Fibroblast of skin of scalp (primary cell): ENCODE results near the gene NLGN1.

Experiments used
- DNase-seq: peaks from one replicate; pipeline ENCODE4 v3.0.0-alpha.2; 2013

The NLGN1 gene

DNA sequence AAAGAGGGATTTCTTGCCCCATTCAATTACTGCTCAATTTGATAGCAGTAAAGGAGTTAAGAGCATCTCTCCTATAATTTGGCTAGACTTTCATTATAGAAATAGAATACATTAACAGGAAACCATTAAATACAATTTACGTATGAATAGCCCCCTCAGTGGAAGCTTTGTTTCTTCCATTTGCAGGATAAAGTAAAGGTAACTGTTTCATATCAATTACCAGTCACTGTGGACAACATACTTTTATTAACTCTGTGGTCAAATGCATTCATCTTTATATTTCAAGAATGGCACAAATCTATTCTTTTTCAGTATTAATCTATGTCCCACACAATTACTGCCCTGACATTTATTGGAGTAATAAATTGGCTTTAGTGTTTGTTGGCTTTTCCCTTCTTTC lies 613.4 kb downstream of the NLGN1 start:
- no peak for DNase-seq

- peak; percentile 66 for DNase-seq
Observed at GRCh38 chr3:174016186-174016585, 618.6 kb downstream of the NLGN1 start.

DNA sequence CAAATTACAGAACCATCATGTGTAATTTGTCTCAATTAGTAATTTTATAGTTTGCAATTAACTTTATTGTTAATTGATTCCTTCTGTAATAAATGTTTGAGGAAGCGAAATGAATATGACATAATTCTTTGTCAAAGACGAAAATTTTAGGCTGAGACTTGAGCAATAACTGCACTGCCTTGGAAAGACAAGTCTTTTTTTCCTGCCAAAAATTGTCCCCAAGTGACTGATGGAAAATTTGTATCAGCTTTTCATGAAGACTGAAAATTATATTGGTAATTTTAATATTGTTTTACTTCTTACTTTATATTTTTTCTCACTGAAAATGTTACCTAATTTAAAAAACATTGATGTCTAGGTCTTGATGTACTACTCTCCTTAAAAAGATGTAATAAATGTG lies 622.6 kb downstream of the NLGN1 start:
- DNase-seq: no peak

DNA sequence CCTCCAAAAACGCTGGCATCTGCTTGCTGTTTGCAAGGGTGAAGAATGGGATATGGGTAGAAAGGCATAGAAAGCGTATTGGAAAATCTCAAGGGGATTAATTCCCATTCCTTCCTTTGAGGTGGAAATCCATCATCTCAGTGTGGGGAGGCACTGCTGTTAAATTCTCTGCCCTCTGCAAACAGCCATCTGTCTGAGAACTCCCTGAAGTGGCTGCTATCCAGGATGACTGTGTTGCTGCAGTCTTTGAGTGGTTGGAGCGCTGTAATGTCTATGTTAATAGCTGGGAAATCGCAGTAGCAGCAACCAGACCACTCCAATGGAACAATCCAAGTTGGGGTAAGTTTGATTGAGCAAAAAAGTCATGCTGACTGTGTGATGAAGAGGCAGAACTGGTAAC lies 625.9 kb downstream of the NLGN1 start:
- DNase-seq: peak; percentile 4

DNA sequence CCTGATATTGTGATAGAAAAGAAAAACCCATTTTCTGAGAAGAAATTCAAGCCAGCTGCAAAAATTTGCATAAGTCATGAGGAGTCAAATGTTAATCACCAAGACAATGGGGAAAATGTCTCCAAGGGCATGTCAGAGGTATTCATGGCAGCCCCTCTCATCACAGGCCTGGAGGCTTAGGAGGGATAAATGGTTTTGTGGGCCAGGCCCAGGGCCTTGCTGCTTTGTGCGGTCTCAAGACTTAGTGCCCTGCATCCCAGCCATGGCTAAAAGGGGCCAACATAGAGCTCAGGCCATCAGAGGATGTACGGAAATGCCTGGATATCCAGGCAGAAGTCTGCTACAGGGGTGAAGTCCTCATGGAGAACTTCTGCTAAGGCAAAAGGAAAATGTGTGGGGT lies 631.1 kb downstream of the NLGN1 start:
- DNase-seq: no peak

GRCh38 chr3:174035328-174035886 lies 637.9 kb downstream of the NLGN1 start:
- DNase-seq: no peak

GRCh38 chr3:174046311-174046710 lies 648.8 kb downstream of the NLGN1 start:
- DNase-seq: no peak

DNA sequence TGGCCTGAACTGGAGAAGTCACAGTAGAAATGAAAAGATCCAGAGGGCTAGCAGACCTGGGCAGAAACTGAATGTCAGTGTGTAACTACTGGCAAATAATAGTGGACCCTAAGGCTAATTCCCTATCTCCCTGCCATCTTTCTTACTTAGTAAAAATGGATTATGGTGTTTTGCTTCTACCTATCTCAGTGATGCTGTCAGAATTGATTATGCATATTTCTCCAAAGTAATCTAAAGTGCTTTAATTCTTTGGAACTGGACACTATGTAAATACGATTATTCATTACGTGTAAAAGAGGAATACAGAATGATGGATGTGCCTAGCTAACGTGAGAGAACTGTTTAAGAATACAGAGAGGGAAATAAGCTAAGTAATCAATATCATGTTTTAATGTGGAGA lies 651.9 kb downstream of the NLGN1 start:
- no peak for DNase-seq

GRCh38 chr3:174051191-174051590 lies 653.6 kb downstream of the NLGN1 start:
- no peak for DNase-seq

DNA sequence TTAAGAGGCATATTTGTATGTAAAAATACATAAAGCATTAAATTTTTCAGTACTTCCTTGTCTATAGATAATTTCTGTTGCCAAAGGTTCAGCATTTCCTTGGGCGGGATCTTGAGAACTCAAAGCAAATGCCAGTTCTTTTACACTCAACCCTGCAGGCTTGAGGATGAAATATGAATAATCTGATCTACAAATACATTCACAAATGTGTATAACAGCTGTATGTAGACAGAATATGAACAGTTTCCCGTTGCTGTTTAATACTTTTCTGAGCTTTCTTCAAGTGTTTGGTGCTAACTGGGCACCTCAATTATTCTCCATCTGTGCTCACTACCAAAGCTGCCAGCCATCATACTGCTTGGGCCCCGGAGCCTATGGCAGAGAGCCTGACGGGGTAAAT lies 661.3 kb downstream of the NLGN1 start:
- DNase-seq: no peak

GRCh38 chr3:174060431-174060830 lies 662.9 kb downstream of the NLGN1 start:
- DNase-seq: no peak

- DNase-seq: no peak
Observed at GRCh38 chr3:174061162-174061561, 663.6 kb downstream of the NLGN1 start.

DNA sequence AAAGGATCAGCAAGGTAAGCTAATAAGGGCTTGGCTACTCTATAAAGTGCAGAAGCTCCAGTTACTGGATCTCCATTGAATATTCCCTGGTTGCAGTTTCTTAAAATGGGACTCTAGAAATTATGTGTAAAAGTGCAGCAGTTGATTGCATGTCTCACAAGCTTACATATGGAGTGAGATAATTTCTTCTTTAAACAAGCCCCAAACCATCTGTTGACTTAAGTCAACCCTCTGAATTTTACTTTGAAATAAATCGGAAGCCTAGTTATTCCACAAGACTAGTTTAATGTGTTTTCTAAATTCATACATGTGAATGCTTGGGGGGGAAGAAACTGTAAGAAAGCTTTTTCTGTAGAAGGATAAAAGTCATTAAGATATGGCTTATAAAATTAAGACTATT lies 664.2 kb downstream of the NLGN1 start:
- no peak for DNase-seq

GRCh38 chr3:174062923-174063322 lies 665.4 kb downstream of the NLGN1 start:
- no peak for DNase-seq

DNA sequence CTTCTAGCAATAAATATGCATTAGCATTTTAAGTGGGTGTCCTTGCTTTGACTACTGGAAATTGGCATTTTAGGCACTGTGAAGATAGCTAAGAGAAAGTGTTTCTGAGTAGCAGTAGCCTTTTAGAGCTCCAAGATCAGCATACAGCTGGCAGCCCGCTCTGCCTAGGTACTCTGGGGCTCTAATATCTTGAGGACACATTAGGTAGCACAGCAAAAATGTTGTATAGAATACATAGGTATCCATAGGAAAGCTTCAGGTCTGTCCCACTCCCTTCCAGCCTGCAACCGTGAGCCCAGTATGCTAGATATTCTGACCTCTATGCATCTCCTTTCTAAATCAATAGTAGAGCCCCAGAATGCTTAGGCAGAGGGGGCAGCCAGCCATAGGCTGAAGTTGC lies 670.5 kb downstream of the NLGN1 start:
- no peak for DNase-seq

- no peak for DNase-seq
Observed at GRCh38 chr3:174072675-174073074, 675.1 kb downstream of the NLGN1 start.

- no peak for DNase-seq
Observed at GRCh38 chr3:174083706-174084105, 686.2 kb downstream of the NLGN1 start.

DNA sequence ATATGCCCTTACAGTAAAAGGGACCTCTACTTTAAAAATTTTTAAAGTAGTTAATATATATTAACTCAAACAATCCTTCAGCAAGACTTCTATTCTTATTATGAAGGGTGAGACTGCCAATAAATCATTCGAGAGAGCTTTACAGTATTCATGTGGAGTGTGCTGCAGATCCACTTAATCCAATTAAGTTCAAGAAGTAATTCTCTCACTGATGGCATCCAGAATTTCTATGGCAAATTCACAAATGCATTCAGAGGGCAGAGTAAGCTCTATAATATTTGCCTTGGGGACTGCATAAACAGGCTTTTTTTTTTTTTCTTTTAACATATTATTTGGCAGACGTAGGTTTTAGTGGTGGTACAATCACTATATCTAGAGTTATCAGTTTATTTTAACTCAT lies 692.0 kb downstream of the NLGN1 start:
- DNase-seq: no peak

DNA sequence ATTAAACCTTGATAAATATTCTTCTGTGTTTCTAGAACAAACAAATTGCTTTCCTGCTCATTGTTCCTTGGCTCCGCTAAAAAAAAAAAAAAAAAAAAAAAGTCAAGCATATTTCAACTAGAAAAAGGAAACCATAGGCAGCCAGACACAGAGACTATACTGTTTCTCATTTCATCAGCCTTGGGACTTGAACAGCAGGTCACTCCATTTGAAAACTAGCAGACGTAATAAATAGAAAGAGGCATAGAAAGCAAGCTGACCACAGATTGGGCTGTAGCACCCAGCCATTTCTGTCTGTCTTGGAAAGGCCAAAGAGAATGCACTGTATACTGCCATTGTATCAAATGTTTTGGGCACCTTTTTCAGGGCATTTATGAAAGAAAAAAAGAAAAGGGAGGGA lies 697.1 kb downstream of the NLGN1 start:
- DNase-seq: no peak

GRCh38 chr3:174097686-174098085 lies 700.1 kb downstream of the NLGN1 start:
- DNase-seq: no peak

- no peak for DNase-seq
Observed at GRCh38 chr3:174098746-174099145, 701.2 kb downstream of the NLGN1 start.

DNA sequence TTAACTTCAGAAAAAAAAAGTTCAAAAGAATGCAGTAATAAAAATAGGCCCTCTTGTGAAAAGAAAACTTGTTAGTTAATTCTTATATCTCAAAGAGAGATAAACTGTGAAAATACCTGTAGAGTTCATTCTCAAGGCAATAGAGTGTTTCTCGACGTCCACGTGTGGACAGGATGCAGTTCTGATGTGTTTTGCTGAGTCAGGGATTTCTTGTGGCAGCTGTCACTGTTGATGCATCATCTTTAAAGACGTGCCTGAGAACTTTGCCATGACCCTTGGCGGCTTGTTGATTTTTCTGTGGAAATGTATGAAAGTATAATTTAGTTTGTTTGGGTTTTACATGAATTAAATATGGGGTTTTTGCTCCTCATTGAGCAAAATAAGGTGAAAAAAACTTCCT lies 702.2 kb downstream of the NLGN1 start:
- DNase-seq: no peak

- DNase-seq: no peak
Observed at GRCh38 chr3:174100744-174101143, 703.2 kb downstream of the NLGN1 start.

GRCh38 chr3:174101244-174101643 lies 703.7 kb downstream of the NLGN1 start:
- DNase-seq: no peak

- DNase-seq: no peak
Observed at GRCh38 chr3:174102274-174102673, 704.7 kb downstream of the NLGN1 start.

- peak; percentile 2 for DNase-seq
Observed at GRCh38 chr3:174102866-174103265, 705.3 kb downstream of the NLGN1 start.
